ENCODE data around the gene RABGAP1L.

The RABGAP1L gene

DNA sequence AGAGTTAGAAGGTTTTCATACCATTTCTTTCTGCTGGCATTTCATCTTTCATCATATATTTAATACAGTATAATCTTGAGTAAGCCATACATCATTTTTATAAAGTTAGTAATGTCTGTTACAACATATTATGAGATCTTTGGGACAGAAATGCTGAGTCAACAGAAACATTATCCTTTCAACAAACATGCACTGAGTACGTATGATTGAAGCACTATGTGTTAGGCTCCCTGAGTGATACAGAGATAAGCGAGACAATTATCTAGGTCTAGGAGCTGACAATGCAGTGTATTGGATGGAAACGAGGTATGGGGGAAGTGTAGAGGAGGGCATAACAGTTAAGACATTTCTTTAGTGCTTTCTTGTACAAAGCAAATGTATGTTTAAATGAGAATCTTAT is 268.7 kb downstream of the RABGAP1L start:
- Histone ChIP-seq H3K27ac (no peak overlapping the region), H3K36me3 (replicated peaks) (no peaks in the 10 kb centered on the region), H3K27me3 (replicated peaks) (no peaks in the 10 kb centered on the region), H3K4me3 (ENCODE audit: low read depth, low read length) (no peak overlapping the region)
- DNase-seq, result peak; percentile 1
- in situ Hi-C loops (cut with HindIII; ENCODE audit: low pct_ligation_motif_present, low sequenced_read_pairs), result no loop called here
- TF ChIP-seq, protein P1, sequence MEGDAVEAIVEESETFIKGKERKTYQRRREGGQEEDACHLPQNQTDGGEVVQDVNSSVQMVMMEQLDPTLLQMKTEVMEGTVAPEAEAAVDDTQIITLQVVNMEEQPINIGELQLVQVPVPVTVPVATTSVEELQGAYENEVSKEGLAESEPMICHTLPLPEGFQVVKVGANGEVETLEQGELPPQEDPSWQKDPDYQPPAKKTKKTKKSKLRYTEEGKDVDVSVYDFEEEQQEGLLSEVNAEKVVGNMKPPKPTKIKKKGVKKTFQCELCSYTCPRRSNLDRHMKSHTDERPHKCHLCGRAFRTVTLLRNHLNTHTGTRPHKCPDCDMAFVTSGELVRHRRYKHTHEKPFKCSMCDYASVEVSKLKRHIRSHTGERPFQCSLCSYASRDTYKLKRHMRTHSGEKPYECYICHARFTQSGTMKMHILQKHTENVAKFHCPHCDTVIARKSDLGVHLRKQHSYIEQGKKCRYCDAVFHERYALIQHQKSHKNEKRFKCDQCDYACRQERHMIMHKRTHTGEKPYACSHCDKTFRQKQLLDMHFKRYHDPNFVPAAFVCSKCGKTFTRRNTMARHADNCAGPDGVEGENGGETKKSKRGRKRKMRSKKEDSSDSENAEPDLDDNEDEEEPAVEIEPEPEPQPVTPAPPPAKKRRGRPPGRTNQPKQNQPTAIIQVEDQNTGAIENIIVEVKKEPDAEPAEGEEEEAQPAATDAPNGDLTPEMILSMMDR (IDR thresholded peaks at IDR 0.05; ENCODE audit: low read depth, low read length, missing control alignments), result no peak

DNA sequence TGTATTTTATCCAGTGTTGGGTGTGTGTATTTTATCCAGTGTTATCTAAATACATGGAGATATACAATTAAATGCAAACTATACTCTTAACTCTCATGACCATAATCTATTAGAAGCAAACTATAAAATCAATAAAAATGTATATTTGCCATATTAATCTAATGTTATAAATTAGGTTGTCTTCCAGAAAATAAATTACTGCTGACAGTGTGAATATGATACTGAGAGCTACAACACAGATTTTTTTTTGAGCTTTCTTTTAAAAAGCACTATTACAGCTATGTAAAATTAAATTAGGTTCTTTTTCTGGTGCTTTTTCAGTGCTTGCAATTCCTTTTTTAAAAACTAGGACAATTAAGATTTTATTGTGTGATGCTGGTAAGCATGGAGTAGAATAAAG is 269.4 kb downstream of the RABGAP1L start:
- DNase-seq, result no peak
- no peaks in the 10 kb centered on the region for H3K27me3 ChIP-seq (replicated peaks)
- H3K4me3 ChIP-seq (ENCODE audit: low read depth, low read length), result no peak overlapping the region
- in situ Hi-C loops (cut with HindIII; ENCODE audit: low pct_ligation_motif_present, low sequenced_read_pairs), result no loop called here
- no peak overlapping the region for H3K27ac ChIP-seq
- TF ChIP-seq, protein P1 (IDR thresholded peaks at IDR 0.05; ENCODE audit: low read depth, low read length, missing control alignments), result no peak
- no peaks in the 10 kb centered on the region for H3K36me3 ChIP-seq (replicated peaks)

DNA sequence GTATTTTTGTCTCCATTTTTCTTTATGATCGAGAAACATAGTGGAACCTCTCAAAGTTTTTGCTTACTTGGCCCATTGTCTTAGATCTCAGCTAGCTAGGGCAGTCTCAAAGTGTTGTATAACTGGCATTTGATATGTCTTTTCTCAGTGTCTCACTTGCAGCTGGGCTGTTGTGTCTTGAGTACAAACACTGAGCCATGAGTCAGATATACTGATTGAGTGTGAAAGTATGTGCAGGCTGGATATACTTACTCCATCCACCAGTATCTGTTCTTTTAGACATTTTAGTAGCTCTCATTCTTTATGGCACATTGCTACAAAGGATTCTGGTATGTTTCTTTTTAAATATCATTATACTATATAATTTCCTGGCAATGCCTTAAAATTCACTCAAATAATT is 274.1 kb downstream of the RABGAP1L start:
- no peak overlapping the region for H3K4me3 ChIP-seq (ENCODE audit: low read depth, low read length)
- peak; percentile 66 for DNase-seq
- in situ Hi-C loops (cut with HindIII; ENCODE audit: low pct_ligation_motif_present, low sequenced_read_pairs), result no loop called here
- H3K27ac ChIP-seq, result no peak overlapping the region
- no peaks in the 10 kb centered on the region for H3K36me3 ChIP-seq (replicated peaks)
- TF ChIP-seq, protein P1 (IDR thresholded peaks at IDR 0.05; ENCODE audit: low read depth, low read length, missing control alignments), result no peak
- H3K27me3 ChIP-seq (replicated peaks), result no peaks in the 10 kb centered on the region

DNA sequence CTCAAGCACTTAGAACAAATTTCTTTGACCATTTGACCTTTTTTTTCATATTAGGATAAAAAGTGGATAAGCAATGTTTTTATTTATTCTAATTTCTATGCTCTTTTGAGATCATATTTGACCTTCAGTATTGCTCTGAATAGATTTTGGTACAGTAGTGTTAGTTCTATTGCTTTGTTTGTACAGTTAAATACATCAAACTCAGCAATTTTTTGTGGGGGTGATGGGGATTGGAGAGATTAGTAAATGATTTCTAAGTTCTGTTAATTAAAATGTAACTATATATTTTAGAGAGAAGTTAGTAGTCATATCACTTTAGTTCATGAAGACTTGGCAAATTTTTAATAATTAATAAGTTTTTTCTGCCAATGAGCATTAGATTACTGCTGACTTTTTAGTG is 286.0 kb downstream of the RABGAP1L start:
- in situ Hi-C loops (cut with HindIII; ENCODE audit: low pct_ligation_motif_present, low sequenced_read_pairs), result no loop called here
- Histone ChIP-seq H3K4me3 (ENCODE audit: low read depth, low read length) (no peak overlapping the region), H3K27me3 (replicated peaks) (no peaks in the 10 kb centered on the region), H3K36me3 (replicated peaks) (no peaks in the 10 kb centered on the region), H3K27ac (no peak overlapping the region)
- DNase-seq, result no peak
- TF ChIP-seq, protein P1 (IDR thresholded peaks at IDR 0.05; ENCODE audit: low read depth, low read length, missing control alignments), result no peak

DNA sequence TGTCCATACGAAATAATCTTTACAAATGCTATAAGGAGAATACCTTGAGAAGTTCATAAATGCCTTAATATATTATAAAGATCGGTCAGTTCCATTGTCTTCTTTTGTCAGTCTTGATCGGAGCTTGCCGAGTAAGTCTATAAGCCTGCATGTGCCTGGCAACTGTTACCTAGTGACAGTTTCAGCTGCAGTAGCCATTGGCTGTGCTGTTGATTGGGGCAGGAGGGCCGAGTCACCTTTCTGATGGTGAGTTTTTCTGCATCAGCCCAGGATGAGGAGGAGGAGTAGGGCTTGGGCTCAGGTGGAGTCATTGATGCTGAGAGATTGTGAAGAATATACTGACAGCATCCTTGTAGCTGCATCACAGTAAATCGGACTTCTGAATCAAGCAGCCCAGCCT is 286.5 kb downstream of the RABGAP1L start:
- no peak overlapping the region for H3K4me3 ChIP-seq (ENCODE audit: low read depth, low read length)
- no peak for DNase-seq
- TF ChIP-seq, protein P1 (IDR thresholded peaks at IDR 0.05; ENCODE audit: low read depth, low read length, missing control alignments), result no peak
- no peaks in the 10 kb centered on the region for H3K36me3 ChIP-seq (replicated peaks)
- no peaks in the 10 kb centered on the region for H3K27me3 ChIP-seq (replicated peaks)
- in situ Hi-C loops (cut with HindIII; ENCODE audit: low pct_ligation_motif_present, low sequenced_read_pairs), result no loop called here
- no peak overlapping the region for H3K27ac ChIP-seq

DNA sequence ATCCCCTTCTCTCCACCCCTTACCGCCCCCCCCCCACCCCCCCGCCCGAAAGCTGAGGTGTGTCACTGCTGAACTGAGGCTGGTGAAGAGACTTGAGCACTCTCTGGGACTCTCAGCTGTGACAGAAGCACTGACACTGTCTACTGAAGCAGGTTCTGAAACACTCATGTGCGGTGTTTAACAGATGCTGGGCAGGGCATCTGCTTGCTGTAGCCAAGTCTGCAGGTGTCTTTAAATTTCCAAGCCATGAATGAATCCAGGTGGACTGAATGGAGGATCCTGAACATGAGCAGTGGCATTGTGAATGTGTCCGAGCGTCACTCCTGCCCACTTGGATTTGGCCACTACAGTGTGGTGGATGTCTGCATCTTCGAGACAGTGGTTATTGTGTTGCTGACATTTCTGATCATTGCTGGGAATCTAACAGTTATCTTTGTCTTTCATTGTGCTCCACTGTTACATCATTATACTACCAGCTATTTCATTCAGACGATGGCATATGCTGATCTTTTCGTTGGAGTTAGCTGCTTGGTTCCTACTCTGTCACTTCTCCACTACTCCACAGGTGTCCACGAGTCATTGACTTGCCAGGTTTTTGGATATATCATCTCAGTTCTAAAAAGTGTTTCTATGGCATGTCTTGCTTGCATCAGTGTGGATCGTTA is 288.7 kb downstream of the RABGAP1L start, which contains the start of gene GPR52:
TSS of gene GPR52 (plus strand) at position 99 of the 665 bp plus-strand sequence. CDS start at position 247, 148 bp downstream.
- in situ Hi-C loops (cut with HindIII; ENCODE audit: low pct_ligation_motif_present, low sequenced_read_pairs), result no loop called here
- no peak within 1 kb of the TSS for H3K4me3 ChIP-seq (ENCODE audit: low read depth, low read length)
- TF ChIP-seq, protein P1 (IDR thresholded peaks at IDR 0.05; ENCODE audit: low read depth, low read length, missing control alignments), result no peak

More for the DNA sequence above, 288.7 kb downstream of the RABGAP1L start, which contains the start of gene GPR52:
- DNase-seq, result no peak
- H3K36me3 ChIP-seq (replicated peaks), result no peaks in the 10 kb centered on the region
- H3K27me3 ChIP-seq (replicated peaks), result no peaks in the 10 kb centered on the region
- H3K27ac ChIP-seq, result no peak within 1 kb of the TSS
